Astrocyte (in vitro differentiated cells and primary cell): ENCODE measurements around the gene UTS2R. TPM values are rescaled to one million over a fixed set of nuclear protein-coding genes. Genes with fewer than 3 reads are reported as not detected.

ENCODE experiments used
- DNase-seq: peaks from one replicate; pipeline ENCODE4 v3.0.0-alpha.2; 2010; ENCODE audit warnings: low read depth
- FAIRE-seq: peaks from 2 replicates; lab custom pipeline; 2011; peaks lifted over from hg19 to GRCh38; lab: Jason Lieb, UNC
- H2AFZ ChIP-seq: 2 replicates; pipeline ENCODE4 v1.6.0; 2012; ENCODE audit warnings: low read depth, low read length, inconsistent platforms
- H3K27ac ChIP-seq: 2 replicates; pipeline ENCODE4 v1.5.1; 2011; ENCODE audit warnings: low read depth, low read length, inconsistent platforms
- H3K27me3 ChIP-seq: 2 replicates; pipeline ENCODE4 v1.6.0; 2011; ENCODE audit warnings: low read length, inconsistent platforms; ENCODE audit not compliant: insufficient read depth
- H3K36me3 ChIP-seq: 2 replicates; pipeline ENCODE4 v1.5.1; 2011; ENCODE audit warnings: low read length, inconsistent platforms; ENCODE audit not compliant: insufficient read depth
- H3K4me1 ChIP-seq: 2 replicates; pipeline ENCODE4 v1.5.1; 2011; ENCODE audit warnings: low read length, inconsistent platforms; ENCODE audit not compliant: insufficient read depth
- H3K4me2 ChIP-seq: 2 replicates; pipeline ENCODE4 v1.6.0; 2012; ENCODE audit warnings: low read length, inconsistent platforms
- H3K4me3 ChIP-seq: 2 replicates; pipeline ENCODE4 v1.5.1; 2011; ENCODE audit warnings: low read depth, mild to moderate bottlenecking, low read length, inconsistent platforms; ENCODE audit not compliant: insufficient read depth
- H3K79me2 ChIP-seq: 2 replicates; pipeline ENCODE4 v1.6.0; 2012; ENCODE audit warnings: mild to moderate bottlenecking, low read length, inconsistent platforms; ENCODE audit not compliant: insufficient read depth
- H3K9ac ChIP-seq: 2 replicates; pipeline ENCODE4 v1.6.0; 2012; ENCODE audit warnings: mild to moderate bottlenecking, low read length, inconsistent platforms
- H3K9me3 ChIP-seq: 2 replicates; pipeline ENCODE4 v1.5.1; 2012; ENCODE audit warnings: low read depth, mild to moderate bottlenecking, low read length, inconsistent platforms; ENCODE audit not compliant: insufficient read depth
- H4K20me1 ChIP-seq: 2 replicates; pipeline ENCODE4 v1.6.0; 2012; ENCODE audit warnings: low read length, inconsistent platforms; ENCODE audit not compliant: insufficient read depth
- H3K27ac Mint-ChIP-seq: one replicate; pipeline ENCODE4 v1.8.0; 2021; ENCODE audit warnings: mild to moderate bottlenecking, mixed read lengths; ENCODE audit not compliant: unreplicated experiment
- H3K27me3 Mint-ChIP-seq: one replicate; pipeline ENCODE4 v1.8.0; 2021; ENCODE audit warnings: low read depth, mixed read lengths; ENCODE audit not compliant: unreplicated experiment
- H3K36me3 Mint-ChIP-seq: one replicate; pipeline ENCODE4 v1.8.0; 2021; ENCODE audit warnings: low read depth, mixed read lengths; ENCODE audit not compliant: unreplicated experiment
- H3K4me1 Mint-ChIP-seq: one replicate; pipeline ENCODE4 v1.8.0; 2021; ENCODE audit warnings: low read depth, mixed read lengths; ENCODE audit not compliant: unreplicated experiment
- H3K4me3 Mint-ChIP-seq: one replicate; pipeline ENCODE4 v1.8.0; 2021; ENCODE audit warnings: mild to moderate bottlenecking, moderate library complexity, mixed read lengths; ENCODE audit not compliant: unreplicated experiment
- H3K9me3 Mint-ChIP-seq: one replicate; pipeline ENCODE4 v1.8.0; 2021; ENCODE audit warnings: mild to moderate bottlenecking, mixed read lengths; ENCODE audit not compliant: unreplicated experiment
- EZH2 ChIP-seq: IDR thresholded peaks from 2 replicates; pipeline ENCODE4 v1.6.1; 2012; ENCODE audit warnings: mild to moderate bottlenecking, low read length, inconsistent platforms; ENCODE audit not compliant: insufficient read depth
- total RNA-seq: library from RNA; stranded (reverse); gene quantifications from 2 replicates; pipeline ENCODE4 v1.2.1, GENCODE V29; 2021
- TF ChIP-seq, protein P1 (sequence below): IDR thresholded peaks from 2 replicates; pipeline ENCODE4 v1.5.1; 2011; ENCODE audit warnings: low read depth, mild to moderate bottlenecking, inconsistent platforms, low read length, moderate library complexity; ENCODE audit not compliant: insufficient read depth

UTS2R gene
- total RNA-seq, 1 donor from 2014 or later, result not detected

DNA sequence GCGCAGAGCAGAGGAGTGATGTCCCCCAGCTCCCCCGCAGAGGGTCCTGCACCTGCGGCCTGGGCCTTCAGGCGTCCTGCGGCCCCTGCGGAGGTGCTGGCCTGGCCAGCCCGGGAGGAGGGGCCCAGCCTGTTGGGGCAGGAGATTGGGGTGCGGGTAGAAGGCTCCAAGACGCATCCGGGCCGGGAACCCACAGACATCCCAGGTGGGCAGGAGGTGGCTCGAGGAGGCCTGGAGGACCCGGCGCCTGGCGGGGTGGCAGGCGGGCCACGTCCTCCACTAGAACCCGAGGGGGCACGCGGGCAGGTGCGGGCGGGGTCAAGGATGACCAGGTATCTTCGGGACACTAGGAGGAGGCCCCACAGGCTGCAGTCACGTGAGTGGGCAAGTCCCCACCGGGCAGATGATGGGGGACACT, 37.4 kb upstream of the UTS2R start:
- peaks cover 47% of the 10 kb centered on the region for H3K27me3 Mint-ChIP-seq
- no peak overlapping the region for H3K9ac ChIP-seq

DNA sequence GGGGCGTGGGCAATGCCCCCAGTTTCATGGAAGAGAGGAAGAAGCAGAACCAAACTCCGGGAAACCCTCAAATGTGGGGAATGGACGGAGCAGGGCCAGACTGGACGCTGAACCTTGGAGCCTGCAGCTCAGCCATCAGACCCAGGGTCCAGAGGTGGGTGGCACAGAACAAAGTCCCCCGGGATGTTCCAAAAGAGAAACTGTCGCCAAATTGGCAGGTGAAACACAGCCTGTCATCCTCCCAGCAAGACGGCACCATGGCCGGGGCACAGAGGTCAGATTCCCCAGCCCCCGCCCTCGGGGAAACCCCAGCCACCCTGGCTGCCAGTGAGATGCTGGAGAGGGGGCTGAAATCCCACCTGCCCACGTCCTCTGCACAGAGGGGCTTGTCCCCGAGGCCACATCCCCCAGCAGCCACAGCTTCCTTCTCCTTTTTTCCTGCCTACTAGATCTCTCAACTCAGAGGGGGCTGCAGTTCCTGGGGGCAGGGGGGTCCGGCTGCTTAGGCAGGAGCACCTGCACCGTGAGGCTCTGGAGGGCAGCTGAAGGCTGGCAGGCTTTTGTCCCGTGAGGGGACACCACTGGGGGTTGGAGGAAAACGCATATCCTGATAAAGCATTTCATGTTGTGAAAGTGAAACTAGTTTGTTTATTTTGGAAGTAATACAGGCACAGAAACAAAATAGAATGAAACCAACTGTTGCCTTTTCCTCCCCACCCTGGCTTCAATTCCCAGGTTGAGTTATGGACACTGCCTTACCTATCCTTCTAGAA, 36.8 kb upstream of the UTS2R start:
- Mint-ChIP-seq H3K36me3 (no peaks in the 10 kb centered on the region), H3K9me3 (no peaks in the 10 kb centered on the region), H3K4me3 (no peak overlapping the region), H3K27me3 (peaks cover 48% of the 10 kb centered on the region), H3K27ac (no peak overlapping the region), H3K4me1 (peaks cover 3% of the 10 kb centered on the region)
- DNase-seq (no peak), FAIRE-seq (no peak)
- Histone ChIP-seq H2AFZ (no peak overlapping the region), H3K4me2 (peak overlapping the region; percentile 81), H3K9ac (no peak overlapping the region), H3K79me2 (no peaks in the 10 kb centered on the region), H3K36me3 (no peaks in the 10 kb centered on the region), H3K4me3 (peak overlapping the region; percentile 35), H3K27me3 (peaks cover 15% of the 10 kb centered on the region), H3K9me3 (no peaks in the 10 kb centered on the region), H3K4me1 (peaks cover 42% of the 10 kb centered on the region), H3K27ac (no peak overlapping the region), H4K20me1 (peaks cover 6% of the 10 kb centered on the region)
- no peak for TF ChIP-seq EZH2
- TF ChIP-seq, protein P1, sequence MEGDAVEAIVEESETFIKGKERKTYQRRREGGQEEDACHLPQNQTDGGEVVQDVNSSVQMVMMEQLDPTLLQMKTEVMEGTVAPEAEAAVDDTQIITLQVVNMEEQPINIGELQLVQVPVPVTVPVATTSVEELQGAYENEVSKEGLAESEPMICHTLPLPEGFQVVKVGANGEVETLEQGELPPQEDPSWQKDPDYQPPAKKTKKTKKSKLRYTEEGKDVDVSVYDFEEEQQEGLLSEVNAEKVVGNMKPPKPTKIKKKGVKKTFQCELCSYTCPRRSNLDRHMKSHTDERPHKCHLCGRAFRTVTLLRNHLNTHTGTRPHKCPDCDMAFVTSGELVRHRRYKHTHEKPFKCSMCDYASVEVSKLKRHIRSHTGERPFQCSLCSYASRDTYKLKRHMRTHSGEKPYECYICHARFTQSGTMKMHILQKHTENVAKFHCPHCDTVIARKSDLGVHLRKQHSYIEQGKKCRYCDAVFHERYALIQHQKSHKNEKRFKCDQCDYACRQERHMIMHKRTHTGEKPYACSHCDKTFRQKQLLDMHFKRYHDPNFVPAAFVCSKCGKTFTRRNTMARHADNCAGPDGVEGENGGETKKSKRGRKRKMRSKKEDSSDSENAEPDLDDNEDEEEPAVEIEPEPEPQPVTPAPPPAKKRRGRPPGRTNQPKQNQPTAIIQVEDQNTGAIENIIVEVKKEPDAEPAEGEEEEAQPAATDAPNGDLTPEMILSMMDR, result no peak

More for the DNA sequence above, 37.4 kb upstream of the UTS2R start:
- no peak overlapping the region for H3K27ac ChIP-seq
- TF ChIP-seq, protein P1, result no peak
- TF ChIP-seq EZH2, result no peak
- DNase-seq (no peak), FAIRE-seq (no peak)
- peaks cover 38% of the 10 kb centered on the region for H3K4me1 ChIP-seq
- no peaks in the 10 kb centered on the region for H3K36me3 ChIP-seq
- no peaks in the 10 kb centered on the region for H3K79me2 ChIP-seq
- H3K27ac Mint-ChIP-seq, result no peak overlapping the region
- no peak overlapping the region for H3K4me3 Mint-ChIP-seq
- peaks cover 15% of the 10 kb centered on the region for H3K27me3 ChIP-seq
- H3K4me2 ChIP-seq, result peak overlapping the region; percentile 88
- H3K4me3 ChIP-seq, result no peak overlapping the region
- no peaks in the 10 kb centered on the region for H3K9me3 Mint-ChIP-seq
- H3K9me3 ChIP-seq, result no peaks in the 10 kb centered on the region
- H2AFZ ChIP-seq, result no peak overlapping the region
- H3K4me1 Mint-ChIP-seq, result peaks cover 2% of the 10 kb centered on the region
- peaks cover 6% of the 10 kb centered on the region for H4K20me1 ChIP-seq
- no peaks in the 10 kb centered on the region for H3K36me3 Mint-ChIP-seq
